H9 (cell line): Measurements from ENCODE around the gene NRG3. TPM values are rescaled to one million over a fixed set of nuclear protein-coding genes. Genes with fewer than 3 reads are reported as not detected.

Experiments
- DNase-seq: peaks from one replicate; pipeline ENCODE4 v3.0.0-alpha.2; 2017
- H2AFZ ChIP-seq: one replicate; pipeline ENCODE4 v1.6.1; 2013; ENCODE audit warnings: mild to moderate bottlenecking, low read length, control low read depth, moderate library complexity
- H2AK5ac ChIP-seq: 2 replicates; pipeline ENCODE4 v1.6.1; 2013; ENCODE audit warnings: low read length, control low read depth, mixed read lengths; ENCODE audit not compliant: insufficient read length
- H2BK120ac ChIP-seq: one replicate; pipeline ENCODE4 v1.6.1; 2013; ENCODE audit warnings: low read depth, mild to moderate bottlenecking, low read length, control low read depth, inconsistent platforms; ENCODE audit not compliant: poor library complexity, severe bottlenecking
- H2BK12ac ChIP-seq: 2 replicates; pipeline ENCODE4 v1.6.1; 2013; ENCODE audit warnings: low read length, control low read depth, mixed read lengths, low read depth; ENCODE audit not compliant: insufficient read length
- H2BK15ac ChIP-seq: 2 replicates; pipeline ENCODE4 v1.6.1; 2013; ENCODE audit warnings: low read depth, low read length, control low read depth
- H2BK20ac ChIP-seq: one replicate; pipeline ENCODE4 v1.6.1; 2013; ENCODE audit warnings: low read depth, mild to moderate bottlenecking, low read length, control low read depth, inconsistent platforms; ENCODE audit not compliant: poor library complexity, severe bottlenecking
- H2BK5ac ChIP-seq: 2 replicates; pipeline ENCODE4 v1.6.1; 2013; ENCODE audit warnings: low read length, control low read depth, mixed read lengths; ENCODE audit not compliant: insufficient read length
- H3K14ac ChIP-seq: 2 replicates; pipeline ENCODE4 v1.6.1; 2013; ENCODE audit warnings: low read length, control low read depth; ENCODE audit not compliant: insufficient read depth
- H3K18ac ChIP-seq: 2 replicates; pipeline ENCODE4 v1.6.1; 2013; ENCODE audit warnings: low read depth, mild to moderate bottlenecking, mixed read lengths, low read length, control low read depth; ENCODE audit not compliant: insufficient read length
- H3K23ac ChIP-seq: 2 replicates; pipeline ENCODE4 v1.6.1; 2013; ENCODE audit warnings: low read length, control low read depth, mixed read lengths, low read depth; ENCODE audit not compliant: insufficient read length
- H3K23me2 ChIP-seq: 2 replicates; pipeline ENCODE4 v1.6.1; 2013; ENCODE audit warnings: low read depth, mild to moderate bottlenecking, mixed read lengths, low read length, control low read depth; ENCODE audit not compliant: insufficient read length, poor library complexity, severe bottlenecking
- H3K27ac ChIP-seq: 2 replicates; pipeline ENCODE4 v1.5.1; 2013; ENCODE audit warnings: low read length, control low read depth, mixed read lengths, low read depth; ENCODE audit not compliant: insufficient read length
- H3K27me3 ChIP-seq: 2 replicates; pipeline ENCODE4 v1.6.1; 2013; ENCODE audit warnings: low read length, control low read depth, inconsistent platforms; ENCODE audit not compliant: insufficient read depth
- H3K4ac ChIP-seq: 2 replicates; pipeline ENCODE4 v1.6.1; 2013; ENCODE audit warnings: low read depth, mild to moderate bottlenecking, control low read depth, inconsistent platforms, low read length, moderate library complexity
- H3K4me1 ChIP-seq: 2 replicates; pipeline ENCODE4 v1.6.1; 2013; ENCODE audit warnings: low read length, control low read depth, inconsistent platforms; ENCODE audit not compliant: insufficient read depth
- H3K4me2 ChIP-seq: 2 replicates; pipeline ENCODE4 v1.6.1; 2013; ENCODE audit warnings: low read length, control low read depth, mixed read lengths; ENCODE audit not compliant: insufficient read length, insufficient read depth
- H3K56ac ChIP-seq: 2 replicates; pipeline ENCODE4 v1.6.1; 2013; ENCODE audit warnings: low read depth, mild to moderate bottlenecking, mixed read lengths, low read length, control low read depth; ENCODE audit not compliant: insufficient read length
- H3K79me1 ChIP-seq: 2 replicates; pipeline ENCODE4 v1.6.1; 2013; ENCODE audit warnings: low read depth, mild to moderate bottlenecking, moderate library complexity, low read length, control low read depth, inconsistent platforms; ENCODE audit not compliant: insufficient read depth, poor library complexity, severe bottlenecking
- H3K79me2 ChIP-seq: 2 replicates; pipeline ENCODE4 v1.6.1; 2013; ENCODE audit warnings: low read length, control low read depth, inconsistent platforms; ENCODE audit not compliant: insufficient read depth
- H3K9ac ChIP-seq: 2 replicates; pipeline ENCODE4 v1.6.1; 2013; ENCODE audit warnings: low read length, control low read depth, mixed read lengths; ENCODE audit not compliant: insufficient read length; ENCODE audit errors: extremely low read depth
- H3K9me3 ChIP-seq: one replicate; pipeline ENCODE4 v1.6.1; 2013; ENCODE audit warnings: low read depth, low read length, inconsistent platforms; ENCODE audit not compliant: control insufficient read depth
- H3T11ph ChIP-seq: one replicate; pipeline ENCODE4 v1.6.1; 2013; ENCODE audit warnings: mild to moderate bottlenecking, low read length, control low read depth, inconsistent platforms
- H4K20me1 ChIP-seq: one replicate; pipeline ENCODE4 v1.6.1; 2013; ENCODE audit not compliant: control insufficient read depth, insufficient read length, insufficient read depth
- H4K5ac ChIP-seq: 2 replicates; pipeline ENCODE4 v1.6.1; 2013; ENCODE audit warnings: low read depth, mild to moderate bottlenecking, mixed read lengths, low read length, control low read depth; ENCODE audit not compliant: insufficient read length
- H4K8ac ChIP-seq: replicated peaks from 2 replicates; pipeline ENCODE4 v1.6.1; 2013; ENCODE audit warnings: low read length, control low read depth, mixed read lengths, low read depth; ENCODE audit not compliant: insufficient read length
- H4K91ac ChIP-seq: 2 replicates; pipeline ENCODE4 v1.6.1; 2013; ENCODE audit warnings: low read depth, mild to moderate bottlenecking, moderate library complexity, mixed read lengths, low read length, control low read depth; ENCODE audit not compliant: insufficient read length
- H3K27ac Mint-ChIP-seq, 3 experiments: 2 replicates in 2 of 3; 3 replicates in 1 of 3; pipeline ENCODE4 v1.8.0; 2020 to 2021; ENCODE audit warnings: mixed read lengths in 3 of 3, mild to moderate bottlenecking in 1 of 3, moderate library complexity in 1 of 3
- H3K27me3 Mint-ChIP-seq: 2 replicates; pipeline ENCODE4 v1.8.0; 2021; ENCODE audit warnings: low read depth, mild to moderate bottlenecking, moderate library complexity, mixed read lengths
- H3K36me3 Mint-ChIP-seq, 3 experiments: 2 replicates in 2 of 3; 3 replicates in 1 of 3; pipeline ENCODE4 v1.8.0; 2020 to 2021; ENCODE audit warnings: low read depth in 3 of 3, mixed read lengths in 3 of 3; ENCODE audit not compliant: insufficient read depth in 1 of 3
- H3K4me1 Mint-ChIP-seq, 2 experiments: 2 replicates each; pipeline ENCODE4 v1.8.0; 2020; ENCODE audit warnings: mixed read lengths in 2 of 2
- H3K4me3 Mint-ChIP-seq, 2 experiments: 2 replicates in 1 of 2; 3 replicates in 1 of 2; pipeline ENCODE4 v1.8.0; 2020 to 2021; ENCODE audit warnings: mild to moderate bottlenecking in 2 of 2, mixed read lengths in 2 of 2, moderate library complexity in 1 of 2
- H3K9me3 Mint-ChIP-seq, 2 experiments: 2 replicates in 1 of 2; 3 replicates in 1 of 2; pipeline ENCODE4 v1.8.0; 2020; ENCODE audit warnings: mild to moderate bottlenecking in 2 of 2, mixed read lengths in 2 of 2, moderate library complexity in 1 of 2
- CTCF ChIP-seq: fragments of 200-600 bp; sonication (generic); conservative IDR thresholded peaks from 3 replicates; pipeline ENCODE4 v1.8.0; 2021; ENCODE audit warnings: antibody characterized with exemption, mild to moderate bottlenecking
- WGBS: extraction: QIAGEN DNeasy Blood & Tissue Kit; methylation state at CpG from one replicate; pipeline ENCODE4 v1.1.7; 2013; ENCODE audit warnings: missing lambda C conversion rate, low lambda C conversion rate, mixed read lengths; ENCODE audit not compliant: insufficient read length; ENCODE audit errors: extremely low coverage; 5-methylcytosine and 5-hydroxymethylcytosine counted together
- total RNA-seq: library from RNA; stranded (reverse); gene quantifications from 2 replicates; pipeline ENCODE4 v1.2.1, GENCODE V29; 2021

The NRG3 gene
- total RNA-seq, 1 experiment from 2014 or later: 1.6 TPM

GRCh38 chr10:82213784-82214183, 338.8 kb downstream of the NRG3 start:
- no peak overlapping the region for H3K27ac Mint-ChIP-seq
- H2BK15ac ChIP-seq: no peak overlapping the region

More at GRCh38 chr10:82213784-82214183, 338.8 kb downstream of the NRG3 start:
- Mint-ChIP-seq H3K9me3 (no peaks in the 10 kb centered on the region), H3K36me3 (no peaks in the 10 kb centered on the region), H3K4me3 (no peak overlapping the region), H3K27me3 (no peaks in the 10 kb centered on the region), H3K4me1 (peaks cover 0 to 6% of the 10 kb centered on the region in 2 experiments; a peak in 2 of 4 replicates)
- H3K23ac ChIP-seq: no peak overlapping the region
- H3K23me2 ChIP-seq: no peaks in the 10 kb centered on the region
- no peak overlapping the region for H4K8ac ChIP-seq
- H3K27me3 ChIP-seq: no peaks in the 10 kb centered on the region
- no peak overlapping the region for H2AK5ac ChIP-seq
- no peak overlapping the region for H3K4me2 ChIP-seq
- no peaks in the 10 kb centered on the region for H3K4me1 ChIP-seq
- no peak overlapping the region for H2BK120ac ChIP-seq
- H3T11ph ChIP-seq: no peak overlapping the region
- H3K9ac ChIP-seq: no peak overlapping the region
- no peak overlapping the region for H4K91ac ChIP-seq
- H4K20me1 ChIP-seq: no peaks in the 10 kb centered on the region
- no peak overlapping the region for H3K4ac ChIP-seq
- H2AFZ ChIP-seq: no peak overlapping the region
- H3K27ac ChIP-seq: no peak overlapping the region
- no peaks in the 10 kb centered on the region for H3K79me1 ChIP-seq
- no peaks in the 10 kb centered on the region for H3K79me2 ChIP-seq
- H3K9me3 ChIP-seq: no peaks in the 10 kb centered on the region
- no peak overlapping the region for H3K18ac ChIP-seq
- TF ChIP-seq CTCF: no peak
- no peak overlapping the region for H2BK12ac ChIP-seq
- no peak overlapping the region for H3K56ac ChIP-seq
- no peak overlapping the region for H3K14ac ChIP-seq
- DNase-seq: no peak
- no peak overlapping the region for H4K5ac ChIP-seq
- no peak overlapping the region for H2BK5ac ChIP-seq
- no CpG with 5 or more reads among the region's 5 CpGs for WGBS
- no peak overlapping the region for H2BK20ac ChIP-seq
